Measurements from ENCODE around the gene BMI1.
A peak's percentile ranks its signal among the peaks of the same experiment; 100 is the strongest.

The BMI1 gene

GRCh38 chr10:22370320-22370719, 49.4 kb downstream of the BMI1 start:
- peaks cover 7% of the 10 kb centered on the region for H3K4me1 ChIP-seq (ENCODE audit: control insufficient read depth, insufficient read depth, low read length)
- DNase-seq (ENCODE audit: low read depth), result no peak
- H3K4me3 ChIP-seq (ENCODE audit: low read length), result no peak overlapping the region
- H3K36me3 ChIP-seq (ENCODE audit: control insufficient read depth, insufficient read depth, low read length, severe bottlenecking), result no peaks in the 10 kb centered on the region
- no peaks in the 10 kb centered on the region for H3K27me3 ChIP-seq (replicated peaks; ENCODE audit: control insufficient read depth, insufficient read depth, low read length)
- H3K9me3 ChIP-seq (ENCODE audit: control insufficient read depth, low read length), result no peaks in the 10 kb centered on the region
- no peak overlapping the region for H3K9ac ChIP-seq (ENCODE audit: low read length)

- Histone ChIP-seq H3K4me3 (ENCODE audit: low read length) (no peak overlapping the region), H3K4me1 (ENCODE audit: control insufficient read depth, insufficient read depth, low read length) (peaks cover 7% of the 10 kb centered on the region), H3K9me3 (ENCODE audit: control insufficient read depth, low read length) (no peaks in the 10 kb centered on the region), H3K36me3 (ENCODE audit: control insufficient read depth, insufficient read depth, low read length, severe bottlenecking) (no peaks in the 10 kb centered on the region), H3K27me3 (replicated peaks; ENCODE audit: control insufficient read depth, insufficient read depth, low read length) (no peaks in the 10 kb centered on the region), H3K9ac (ENCODE audit: low read length) (no peak overlapping the region)
- no peak for DNase-seq (ENCODE audit: low read depth)
Measured at GRCh38 chr10:22372298-22372697, 51.4 kb downstream of the BMI1 start.

GRCh38 chr10:22372917-22373316, 52.0 kb downstream of the BMI1 start:
- H3K4me1 ChIP-seq (ENCODE audit: control insufficient read depth, insufficient read depth, low read length), result peaks cover 7% of the 10 kb centered on the region
- no peaks in the 10 kb centered on the region for H3K27me3 ChIP-seq (replicated peaks; ENCODE audit: control insufficient read depth, insufficient read depth, low read length)
- no peaks in the 10 kb centered on the region for H3K36me3 ChIP-seq (ENCODE audit: control insufficient read depth, insufficient read depth, low read length, severe bottlenecking)
- H3K9ac ChIP-seq (ENCODE audit: low read length), result no peak overlapping the region
- DNase-seq (ENCODE audit: low read depth), result no peak
- H3K9me3 ChIP-seq (ENCODE audit: control insufficient read depth, low read length), result no peaks in the 10 kb centered on the region
- peak overlapping the region; percentile 46 for H3K4me3 ChIP-seq (ENCODE audit: low read length)

- H3K36me3 ChIP-seq (ENCODE audit: control insufficient read depth, insufficient read depth, low read length, severe bottlenecking), result no peaks in the 10 kb centered on the region
- no peaks in the 10 kb centered on the region for H3K27me3 ChIP-seq (replicated peaks; ENCODE audit: control insufficient read depth, insufficient read depth, low read length)
- H3K9ac ChIP-seq (ENCODE audit: low read length), result no peak overlapping the region
- peaks cover 7% of the 10 kb centered on the region for H3K4me1 ChIP-seq (ENCODE audit: control insufficient read depth, insufficient read depth, low read length)
- DNase-seq (ENCODE audit: low read depth), result no peak
- no peaks in the 10 kb centered on the region for H3K9me3 ChIP-seq (ENCODE audit: control insufficient read depth, low read length)
- H3K4me3 ChIP-seq (ENCODE audit: low read length), result no peak overlapping the region
Measured at GRCh38 chr10:22374489-22375126, 53.7 kb downstream of the BMI1 start.

- Histone ChIP-seq H3K9me3 (ENCODE audit: control insufficient read depth, low read length) (no peaks in the 10 kb centered on the region), H3K27me3 (replicated peaks; ENCODE audit: control insufficient read depth, insufficient read depth, low read length) (no peaks in the 10 kb centered on the region), H3K9ac (ENCODE audit: low read length) (no peak overlapping the region), H3K36me3 (ENCODE audit: control insufficient read depth, insufficient read depth, low read length, severe bottlenecking) (no peaks in the 10 kb centered on the region), H3K4me1 (ENCODE audit: control insufficient read depth, insufficient read depth, low read length) (no peaks in the 10 kb centered on the region), H3K4me3 (ENCODE audit: low read length) (no peak overlapping the region)
- no peak for DNase-seq (ENCODE audit: low read depth)
Measured at GRCh38 chr10:22379059-22379458, 58.2 kb downstream of the BMI1 start.
